ENCODE measurements around the gene TTC39B.
"Not testable (repeated sequence)": the region's sequence is repeated elsewhere in the genome, so short reads cannot be mapped to it uniquely, and the experiment has no call there.

The TTC39B gene

GRCh38 chr9:15238646-15239045 lies 68.4 kb downstream of the TTC39B start:
- Mint-ChIP-seq H3K9me3 (peaks cover 54% of the 10 kb centered on the region), H3K4me1 (ENCODE audit: low read depth) (peaks cover 8% of the 10 kb centered on the region), H3K27ac (no peak overlapping the region), H3K27me3 (ENCODE audit: low read depth) (no peaks in the 10 kb centered on the region), H3K4me3 (no peak overlapping the region), H3K36me3 (ENCODE audit: low read depth) (peaks cover 51% of the 10 kb centered on the region)

- Mint-ChIP-seq H3K4me1 (ENCODE audit: low read depth) (peaks cover 5% of the 10 kb centered on the region), H3K9me3 (peaks cover 52% of the 10 kb centered on the region)
Measured at GRCh38 chr9:15235658-15236057, 71.4 kb downstream of the TTC39B start.

GRCh38 chr9:15233941-15234490 lies 73.0 kb downstream of the TTC39B start:
- not testable (repeated sequence) for H3K27ac Mint-ChIP-seq; H3K27me3 Mint-ChIP-seq (ENCODE audit: low read depth); H3K4me3 Mint-ChIP-seq
- peaks cover 10% of the 10 kb centered on the region for H3K4me1 Mint-ChIP-seq (ENCODE audit: low read depth)
- H3K36me3 Mint-ChIP-seq (ENCODE audit: low read depth): peaks cover 39% of the 10 kb centered on the region
- peaks cover 39% of the 10 kb centered on the region for H3K9me3 Mint-ChIP-seq

More at GRCh38 chr9:15235658-15236057, 71.4 kb downstream of the TTC39B start:
- Mint-ChIP-seq H3K27ac (no peak overlapping the region), H3K4me3 (no peak overlapping the region), H3K36me3 (ENCODE audit: low read depth) (peaks cover 49% of the 10 kb centered on the region), H3K27me3 (ENCODE audit: low read depth) (no peaks in the 10 kb centered on the region)

GRCh38 chr9:15232706-15233280 lies 74.2 kb downstream of the TTC39B start:
- H3K36me3 Mint-ChIP-seq (ENCODE audit: low read depth): peaks cover 27% of the 10 kb centered on the region
- peaks cover 15% of the 10 kb centered on the region for H3K4me1 Mint-ChIP-seq (ENCODE audit: low read depth)
- H3K27ac Mint-ChIP-seq; H3K27me3 Mint-ChIP-seq (ENCODE audit: low read depth); H3K4me3 Mint-ChIP-seq: not testable (repeated sequence)
- peaks cover 27% of the 10 kb centered on the region for H3K9me3 Mint-ChIP-seq

- Mint-ChIP-seq H3K27me3 (ENCODE audit: low read depth) (no peaks in the 10 kb centered on the region), H3K27ac (no peak overlapping the region), H3K36me3 (ENCODE audit: low read depth) (peaks cover 20% of the 10 kb centered on the region), H3K4me3 (no peak overlapping the region), H3K4me1 (ENCODE audit: low read depth) (peaks cover 15% of the 10 kb centered on the region), H3K9me3 (peaks cover 19% of the 10 kb centered on the region)
Measured at GRCh38 chr9:15231788-15232635, 75.0 kb downstream of the TTC39B start.

GRCh38 chr9:15229409-15229808 lies 77.6 kb downstream of the TTC39B start:
- Mint-ChIP-seq H3K27me3 (ENCODE audit: low read depth) (no peaks in the 10 kb centered on the region), H3K36me3 (ENCODE audit: low read depth) (peaks cover 17% of the 10 kb centered on the region), H3K27ac (no peak overlapping the region), H3K4me1 (ENCODE audit: low read depth) (peaks cover 11% of the 10 kb centered on the region), H3K4me3 (no peak overlapping the region), H3K9me3 (no peaks in the 10 kb centered on the region)

- H3K4me1 Mint-ChIP-seq (ENCODE audit: low read depth): peaks cover 21% of the 10 kb centered on the region
- H3K4me3 Mint-ChIP-seq: no peak overlapping the region
- H3K9me3 Mint-ChIP-seq: no peaks in the 10 kb centered on the region
- H3K36me3 Mint-ChIP-seq (ENCODE audit: low read depth): peaks cover 29% of the 10 kb centered on the region
- H3K27me3 Mint-ChIP-seq (ENCODE audit: low read depth): no peaks in the 10 kb centered on the region
- no peak overlapping the region for H3K27ac Mint-ChIP-seq
Measured at GRCh38 chr9:15227491-15227890, 79.5 kb downstream of the TTC39B start.

- H3K27ac Mint-ChIP-seq: no peak overlapping the region
- no peak overlapping the region for H3K4me3 Mint-ChIP-seq
- no peaks in the 10 kb centered on the region for H3K9me3 Mint-ChIP-seq
- H3K27me3 Mint-ChIP-seq (ENCODE audit: low read depth): no peaks in the 10 kb centered on the region
- H3K4me1 Mint-ChIP-seq (ENCODE audit: low read depth): peaks cover 26% of the 10 kb centered on the region
- peaks cover 29% of the 10 kb centered on the region for H3K36me3 Mint-ChIP-seq (ENCODE audit: low read depth)
Measured at GRCh38 chr9:15225564-15226126, 81.4 kb downstream of the TTC39B start.

GRCh38 chr9:15222313-15222712 lies 84.7 kb downstream of the TTC39B start:
- Mint-ChIP-seq H3K27ac (no peak overlapping the region), H3K9me3 (no peaks in the 10 kb centered on the region), H3K4me3 (no peak overlapping the region), H3K27me3 (ENCODE audit: low read depth) (no peaks in the 10 kb centered on the region), H3K4me1 (ENCODE audit: low read depth) (peaks cover 14% of the 10 kb centered on the region), H3K36me3 (ENCODE audit: low read depth) (peaks cover 30% of the 10 kb centered on the region)

GRCh38 chr9:15221746-15222145 lies 85.3 kb downstream of the TTC39B start:
- Mint-ChIP-seq H3K4me3 (no peak overlapping the region), H3K27ac (no peak overlapping the region), H3K36me3 (ENCODE audit: low read depth) (peaks cover 30% of the 10 kb centered on the region), H3K27me3 (ENCODE audit: low read depth) (no peaks in the 10 kb centered on the region), H3K9me3 (no peaks in the 10 kb centered on the region), H3K4me1 (ENCODE audit: low read depth) (peaks cover 14% of the 10 kb centered on the region)

GRCh38 chr9:15220658-15221318 lies 86.2 kb downstream of the TTC39B start:
- Mint-ChIP-seq H3K4me3 (no peak overlapping the region), H3K36me3 (ENCODE audit: low read depth) (peaks cover 28% of the 10 kb centered on the region), H3K9me3 (no peaks in the 10 kb centered on the region), H3K27ac (no peak overlapping the region), H3K4me1 (ENCODE audit: low read depth) (peaks cover 17% of the 10 kb centered on the region), H3K27me3 (ENCODE audit: low read depth) (no peaks in the 10 kb centered on the region)

GRCh38 chr9:15219546-15219945 lies 87.5 kb downstream of the TTC39B start:
- Mint-ChIP-seq H3K9me3 (no peaks in the 10 kb centered on the region), H3K36me3 (ENCODE audit: low read depth) (peaks cover 23% of the 10 kb centered on the region), H3K4me1 (ENCODE audit: low read depth) (peaks cover 17% of the 10 kb centered on the region), H3K4me3 (no peak overlapping the region), H3K27me3 (ENCODE audit: low read depth) (no peaks in the 10 kb centered on the region), H3K27ac (no peak overlapping the region)

- peaks cover 20% of the 10 kb centered on the region for H3K36me3 Mint-ChIP-seq (ENCODE audit: low read depth)
- no peaks in the 10 kb centered on the region for H3K9me3 Mint-ChIP-seq
- H3K4me1 Mint-ChIP-seq (ENCODE audit: low read depth): peaks cover 14% of the 10 kb centered on the region
- H3K27ac Mint-ChIP-seq: no peak overlapping the region
- H3K27me3 Mint-ChIP-seq (ENCODE audit: low read depth): no peaks in the 10 kb centered on the region
- H3K4me3 Mint-ChIP-seq: no peak overlapping the region
Measured at GRCh38 chr9:15218994-15219393, 88.0 kb downstream of the TTC39B start.

GRCh38 chr9:15213249-15213648 lies 93.8 kb downstream of the TTC39B start:
- Mint-ChIP-seq H3K4me1 (ENCODE audit: low read depth) (peaks cover 4% of the 10 kb centered on the region), H3K27ac (no peak overlapping the region), H3K36me3 (ENCODE audit: low read depth) (peaks cover 19% of the 10 kb centered on the region), H3K9me3 (peaks cover 6% of the 10 kb centered on the region), H3K27me3 (ENCODE audit: low read depth) (no peaks in the 10 kb centered on the region), H3K4me3 (no peak overlapping the region)
